KMS-11 (cell line): ENCODE results near the gene HOATZ.

Experiments
- H2AFZ ChIP-seq: fragments of 200-600 bp; sonication (generic); 2 replicates; pipeline ENCODE4 v1.6.1; 2016; ENCODE audit warnings: antibody characterized with exemption, mixed run types, low read depth
- H3K27ac ChIP-seq: fragments of 200-600 bp; sonication (generic); 2 replicates; pipeline ENCODE4 v1.6.1; 2016; ENCODE audit warnings: mild to moderate bottlenecking, mixed run types
- H3K27me3 ChIP-seq: fragments of 200-600 bp; sonication (generic); 2 replicates; pipeline ENCODE4 v1.6.1; 2017; ENCODE audit warnings: mild to moderate bottlenecking, low read depth, mixed run types, moderate library complexity; ENCODE audit not compliant: insufficient read depth
- H3K36me3 ChIP-seq: fragments of 200-600 bp; sonication (generic); 2 replicates; pipeline ENCODE4 v1.6.1; 2017; ENCODE audit warnings: mild to moderate bottlenecking, mixed run types; ENCODE audit not compliant: insufficient read depth
- H3K4me1 ChIP-seq: fragments of 200-600 bp; sonication (generic); 2 replicates; pipeline ENCODE4 v1.6.1; 2016; ENCODE audit warnings: mild to moderate bottlenecking, low read depth, mixed run types; ENCODE audit not compliant: poor library complexity, severe bottlenecking
- H3K4me2 ChIP-seq: fragments of 200-600 bp; sonication (generic); 2 replicates; pipeline ENCODE4 v1.7.0; 2016; ENCODE audit warnings: mild to moderate bottlenecking, mixed run types
- H3K4me3 ChIP-seq: fragments of 200-600 bp; sonication (generic); IDR thresholded peaks from 2 replicates; pipeline ENCODE4 v1.6.1; 2017; ENCODE audit warnings: low read depth, low read length, mixed read lengths; ENCODE audit not compliant: insufficient read depth
- H3K79me2 ChIP-seq: fragments of 200-600 bp; sonication (generic); 2 replicates; pipeline ENCODE4 v1.6.1; 2016; ENCODE audit warnings: low read depth, mixed run types; ENCODE audit not compliant: insufficient read depth
- H3K9ac ChIP-seq: fragments of 200-600 bp; sonication (generic); 2 replicates; pipeline ENCODE4 v1.6.1; 2016; ENCODE audit warnings: mild to moderate bottlenecking, mixed run types
- H4K20me1 ChIP-seq: fragments of 200-600 bp; sonication (generic); 2 replicates; pipeline ENCODE4 v1.6.1; 2016; ENCODE audit warnings: mild to moderate bottlenecking, mixed run types; ENCODE audit not compliant: insufficient read depth
- TF ChIP-seq, protein P1 (sequence below): fragments of 200-600 bp; sonication (generic); conservative IDR thresholded peaks from 2 replicates; pipeline ENCODE4 v1.6.1; 2017; ENCODE audit warnings: low read depth, mild to moderate bottlenecking, antibody characterized with exemption, low read length, moderate library complexity, mixed read lengths

HOATZ gene

DNA sequence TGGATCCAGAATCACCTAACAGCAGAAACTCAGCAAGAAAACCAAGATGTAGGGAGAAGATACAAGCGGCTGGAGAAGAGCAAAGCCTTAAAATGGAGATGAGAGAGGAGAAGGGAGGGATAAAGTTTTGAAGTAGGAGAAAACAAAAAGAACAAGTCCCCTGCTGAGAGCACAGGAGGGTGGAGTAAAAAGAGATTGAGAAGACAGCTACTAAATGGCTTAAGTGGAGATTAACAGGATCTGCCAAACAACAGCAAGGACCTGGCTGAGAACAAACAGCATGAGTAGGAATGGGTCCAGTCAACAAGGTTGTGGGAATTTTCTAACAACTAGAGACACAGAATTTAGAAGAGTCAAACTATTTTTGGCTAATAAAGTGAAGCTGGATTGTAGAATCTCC is 20.5 kb upstream of the HOATZ start:
- H3K4me3 ChIP-seq, result no peak overlapping the region
- H3K4me2 ChIP-seq, result no peak overlapping the region
- no peaks in the 10 kb centered on the region for H3K27me3 ChIP-seq
- TF ChIP-seq, protein P1, sequence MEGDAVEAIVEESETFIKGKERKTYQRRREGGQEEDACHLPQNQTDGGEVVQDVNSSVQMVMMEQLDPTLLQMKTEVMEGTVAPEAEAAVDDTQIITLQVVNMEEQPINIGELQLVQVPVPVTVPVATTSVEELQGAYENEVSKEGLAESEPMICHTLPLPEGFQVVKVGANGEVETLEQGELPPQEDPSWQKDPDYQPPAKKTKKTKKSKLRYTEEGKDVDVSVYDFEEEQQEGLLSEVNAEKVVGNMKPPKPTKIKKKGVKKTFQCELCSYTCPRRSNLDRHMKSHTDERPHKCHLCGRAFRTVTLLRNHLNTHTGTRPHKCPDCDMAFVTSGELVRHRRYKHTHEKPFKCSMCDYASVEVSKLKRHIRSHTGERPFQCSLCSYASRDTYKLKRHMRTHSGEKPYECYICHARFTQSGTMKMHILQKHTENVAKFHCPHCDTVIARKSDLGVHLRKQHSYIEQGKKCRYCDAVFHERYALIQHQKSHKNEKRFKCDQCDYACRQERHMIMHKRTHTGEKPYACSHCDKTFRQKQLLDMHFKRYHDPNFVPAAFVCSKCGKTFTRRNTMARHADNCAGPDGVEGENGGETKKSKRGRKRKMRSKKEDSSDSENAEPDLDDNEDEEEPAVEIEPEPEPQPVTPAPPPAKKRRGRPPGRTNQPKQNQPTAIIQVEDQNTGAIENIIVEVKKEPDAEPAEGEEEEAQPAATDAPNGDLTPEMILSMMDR, result no peak
- H3K36me3 ChIP-seq, result no peaks in the 10 kb centered on the region
- no peak overlapping the region for H2AFZ ChIP-seq
- H3K27ac ChIP-seq, result no peak overlapping the region
- no peaks in the 10 kb centered on the region for H4K20me1 ChIP-seq
- H3K9ac ChIP-seq, result no peak overlapping the region
- no peaks in the 10 kb centered on the region for H3K79me2 ChIP-seq
- H3K4me1 ChIP-seq, result no peaks in the 10 kb centered on the region

DNA sequence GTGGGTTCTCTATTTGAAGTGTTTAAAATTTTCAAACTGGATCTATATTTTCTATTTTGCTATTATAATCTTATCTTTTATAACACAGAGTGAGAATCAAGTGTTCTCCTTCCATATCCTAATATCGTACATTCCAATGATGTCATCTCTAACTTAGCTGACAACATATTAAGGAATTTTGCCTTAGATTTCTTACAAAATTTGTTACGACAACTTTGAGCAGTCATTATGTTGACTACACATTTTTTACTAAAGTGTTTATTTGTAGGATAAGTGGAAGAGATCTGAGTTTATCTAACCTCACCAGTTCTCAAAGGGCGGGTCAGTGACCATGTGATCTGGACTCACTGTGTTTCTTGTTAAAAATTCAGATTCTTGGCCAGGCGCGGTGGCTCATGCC is 15.1 kb upstream of the HOATZ start:
- no peak overlapping the region for H2AFZ ChIP-seq

DNA sequence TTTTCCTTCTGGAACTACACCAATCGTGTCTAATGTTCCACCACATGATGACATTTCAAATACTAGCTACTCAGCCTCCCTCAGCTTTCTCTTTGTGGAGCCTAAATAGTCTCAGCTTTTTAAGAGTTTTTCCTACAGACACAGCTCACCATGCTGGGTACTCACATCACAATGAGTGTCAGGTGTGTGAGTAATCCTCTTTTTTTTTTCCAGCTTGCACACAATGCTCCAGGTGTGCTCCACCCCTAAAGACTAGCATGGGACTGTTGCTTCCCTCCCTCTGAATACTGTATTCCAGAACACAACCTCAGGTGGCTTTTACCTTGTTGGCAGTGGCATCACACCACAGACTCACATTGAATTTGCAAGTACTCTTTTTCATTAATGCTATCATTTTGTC is 14.1 kb upstream of the HOATZ start:
- H3K27me3 ChIP-seq, result no peaks in the 10 kb centered on the region
- no peak overlapping the region for H3K27ac ChIP-seq
- H3K4me1 ChIP-seq, result no peaks in the 10 kb centered on the region
- no peak overlapping the region for H3K9ac ChIP-seq
- no peaks in the 10 kb centered on the region for H3K36me3 ChIP-seq
- no peak overlapping the region for H2AFZ ChIP-seq
- H4K20me1 ChIP-seq, result no peaks in the 10 kb centered on the region
- no peaks in the 10 kb centered on the region for H3K79me2 ChIP-seq
- H3K4me3 ChIP-seq, result no peak overlapping the region
- no peak overlapping the region for H3K4me2 ChIP-seq
- TF ChIP-seq, protein P1, result no peak

More for the DNA sequence above, 15.1 kb upstream of the HOATZ start:
- H3K4me3 ChIP-seq, result no peak overlapping the region
- no peaks in the 10 kb centered on the region for H3K79me2 ChIP-seq
- H3K4me1 ChIP-seq, result no peaks in the 10 kb centered on the region
- no peak overlapping the region for H3K27ac ChIP-seq
- H3K36me3 ChIP-seq, result no peaks in the 10 kb centered on the region
- no peak overlapping the region for H3K4me2 ChIP-seq
- TF ChIP-seq, protein P1, result no peak
- no peak overlapping the region for H3K9ac ChIP-seq
- no peaks in the 10 kb centered on the region for H3K27me3 ChIP-seq
- no peaks in the 10 kb centered on the region for H4K20me1 ChIP-seq

DNA sequence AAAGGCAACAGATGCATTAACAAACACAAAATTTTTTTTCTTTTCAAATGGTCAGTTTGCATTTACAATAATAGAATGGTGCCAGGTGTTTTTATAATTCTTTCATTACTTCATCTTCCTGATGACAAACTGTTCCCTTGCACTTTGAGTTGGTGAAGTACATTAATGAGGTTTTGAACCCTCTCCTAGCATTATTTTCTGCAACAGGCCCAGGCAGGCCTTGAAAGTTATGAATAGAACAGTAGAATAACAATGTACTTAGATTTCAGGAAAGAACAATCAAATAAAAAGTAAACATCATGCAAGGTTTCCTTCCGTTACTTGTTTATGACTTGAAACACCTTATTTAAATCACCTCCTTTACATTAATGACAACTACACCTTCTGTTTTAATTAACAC is 12.0 kb upstream of the HOATZ start:
- Histone ChIP-seq H3K4me2 (no peak overlapping the region), H2AFZ (no peak overlapping the region), H3K9ac (no peak overlapping the region), H3K36me3 (no peaks in the 10 kb centered on the region), H3K27me3 (no peaks in the 10 kb centered on the region), H4K20me1 (no peaks in the 10 kb centered on the region), H3K27ac (no peak overlapping the region), H3K4me1 (no peaks in the 10 kb centered on the region), H3K4me3 (no peak overlapping the region), H3K79me2 (no peaks in the 10 kb centered on the region)
- TF ChIP-seq, protein P1, result no peak

DNA sequence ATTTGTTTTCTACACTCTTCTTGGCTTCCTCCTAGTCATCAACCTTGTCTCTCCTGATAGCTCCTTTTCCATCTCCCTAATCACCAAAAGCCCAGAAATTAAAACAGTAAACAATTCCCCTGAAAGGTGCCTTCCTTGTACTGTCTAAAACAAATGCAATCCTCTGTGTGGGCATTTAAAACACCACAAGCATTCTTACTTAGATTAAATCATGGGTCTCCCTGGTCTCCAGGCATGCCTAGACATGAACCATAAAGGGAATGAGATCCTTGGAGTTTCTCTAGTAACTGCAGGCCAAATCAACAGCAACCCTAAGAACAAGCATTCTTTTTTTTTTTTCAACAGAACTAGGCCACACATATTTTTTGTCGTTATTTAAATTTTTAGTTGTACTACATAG is 4.3 kb upstream of the HOATZ start:
- Histone ChIP-seq H3K27ac (no peak overlapping the region), H3K9ac (no peak overlapping the region), H3K27me3 (no peaks in the 10 kb centered on the region), H3K36me3 (no peaks in the 10 kb centered on the region), H3K4me3 (no peak overlapping the region), H3K4me2 (no peak overlapping the region), H4K20me1 (no peaks in the 10 kb centered on the region), H3K79me2 (no peaks in the 10 kb centered on the region), H2AFZ (no peak overlapping the region), H3K4me1 (no peaks in the 10 kb centered on the region)
- TF ChIP-seq, protein P1, result no peak
